GM04504 (cell line): ENCODE data around the gene EYA2.

Source experiments
- DNase-seq: peaks from one replicate; pipeline ENCODE4 v3.0.0-alpha.2; 2012; ENCODE audit warnings: low read depth

EYA2 gene

GRCh38 chr20:47227119-47227518 is 332.5 kb downstream of the EYA2 start:
- no peak for DNase-seq

- DNase-seq, result no peak
Observed at GRCh38 chr20:47227576-47227975, 332.9 kb downstream of the EYA2 start.

GRCh38 chr20:47228654-47229053 is 334.0 kb downstream of the EYA2 start:
- no peak for DNase-seq

- no peak for DNase-seq
Observed at GRCh38 chr20:47230811-47231256, 336.2 kb downstream of the EYA2 start.

GRCh38 chr20:47231382-47232039 is 336.9 kb downstream of the EYA2 start:
- no peak for DNase-seq

- DNase-seq, result no peak
Observed at GRCh38 chr20:47232518-47232917, 337.9 kb downstream of the EYA2 start.

GRCh38 chr20:47233333-47234188 is 338.9 kb downstream of the EYA2 start:
- no peak for DNase-seq

- no peak for DNase-seq
Observed at GRCh38 chr20:47235111-47235510, 340.5 kb downstream of the EYA2 start.

- no peak for DNase-seq
Observed at GRCh38 chr20:47235853-47236638, 341.4 kb downstream of the EYA2 start.

- no peak for DNase-seq
Observed at GRCh38 chr20:47236639-47236900, 341.9 kb downstream of the EYA2 start.

- DNase-seq, result no peak
Observed at GRCh38 chr20:47237715-47238114, 343.1 kb downstream of the EYA2 start.
